ENCODE results near the gene MCTP1. TPM values are rescaled to one million over a fixed set of nuclear protein-coding genes. Genes with fewer than 3 reads are reported as not detected.

Gene MCTP1
- polyA plus RNA-seq, 10 donors: 6.6 to 10.6 (median 9.6) TPM

DNA sequence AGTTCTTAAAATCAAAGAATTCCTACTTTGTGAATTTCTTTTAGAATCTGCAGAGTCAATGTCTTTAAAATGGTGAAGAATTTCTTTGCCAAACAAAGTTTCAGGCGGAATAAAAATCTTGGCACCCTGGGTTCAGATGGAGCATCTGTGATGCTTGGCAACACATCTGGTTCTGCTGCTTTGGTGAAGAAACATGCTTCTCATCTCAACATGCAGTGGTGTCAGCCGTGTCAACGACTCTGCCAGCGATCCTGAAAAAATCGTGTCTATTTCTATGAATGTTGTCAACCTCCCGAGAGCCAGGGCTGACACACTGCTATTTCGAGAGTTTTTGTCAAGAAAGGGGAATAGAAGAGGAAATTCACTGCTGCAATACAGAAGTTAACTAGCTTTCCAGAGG lies 514.9 kb downstream of the MCTP1 start:
- peak in 1 of 3 donors; percentile 3 for DNase-seq

DNA sequence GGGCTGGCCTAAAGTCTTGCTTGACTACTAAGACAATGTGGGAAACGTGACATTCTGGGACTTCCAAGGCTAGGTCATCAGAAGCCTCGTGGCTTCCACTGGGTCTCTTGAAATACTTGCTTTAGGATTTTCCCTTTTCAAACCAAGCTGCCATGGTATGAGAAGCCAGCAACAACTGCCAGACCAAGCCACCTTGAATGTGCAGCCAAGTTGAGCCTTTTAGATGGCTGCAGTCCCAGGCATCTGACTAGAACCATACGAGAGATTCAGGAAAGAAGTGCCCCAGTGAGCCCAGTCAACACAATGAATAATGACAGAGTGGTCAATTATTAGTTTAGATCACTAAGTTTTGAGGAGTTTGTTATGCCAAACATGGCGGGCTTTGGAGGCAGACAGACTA lies 523.1 kb downstream of the MCTP1 start:
- no peak for DNase-seq

DNA sequence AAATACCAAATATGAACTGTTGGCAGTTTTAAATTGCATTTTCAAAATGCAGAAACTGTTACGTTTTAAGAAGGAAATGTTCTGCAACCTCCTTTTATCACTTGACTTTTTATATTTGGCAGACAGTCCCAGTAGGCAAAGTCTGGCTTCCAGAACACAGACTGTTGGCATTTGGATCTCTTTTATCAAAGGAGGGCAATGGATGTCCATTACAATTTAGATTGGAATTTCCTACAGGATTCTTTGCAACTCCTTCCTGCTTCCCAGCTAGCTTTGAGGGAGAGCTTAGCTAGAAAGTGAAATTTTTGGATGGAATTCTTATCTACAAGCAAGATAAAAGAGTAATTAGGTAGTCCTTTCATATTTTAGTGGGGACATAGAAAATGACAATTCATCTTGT lies 523.8 kb downstream of the MCTP1 start:
- no peak for DNase-seq

DNA sequence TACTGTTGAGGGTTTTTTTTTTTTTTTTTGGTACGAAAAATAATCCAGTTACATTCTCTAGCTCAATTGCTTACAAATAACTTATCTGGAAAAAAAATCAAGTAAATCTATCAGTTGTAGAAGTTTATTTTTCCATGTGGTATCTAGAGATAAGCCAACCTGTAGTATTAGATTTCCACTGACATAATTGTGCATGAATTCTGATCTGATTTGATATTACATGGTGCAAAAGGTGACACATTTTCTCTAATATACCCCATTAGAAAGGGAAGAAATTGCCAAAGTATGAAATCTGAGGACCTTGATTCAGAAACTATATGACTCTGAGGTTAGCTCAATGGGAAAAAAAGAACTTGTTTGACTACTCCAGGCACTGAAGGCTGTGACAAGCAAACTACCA lies 524.9 kb downstream of the MCTP1 start:
- DNase-seq: no peak

DNA sequence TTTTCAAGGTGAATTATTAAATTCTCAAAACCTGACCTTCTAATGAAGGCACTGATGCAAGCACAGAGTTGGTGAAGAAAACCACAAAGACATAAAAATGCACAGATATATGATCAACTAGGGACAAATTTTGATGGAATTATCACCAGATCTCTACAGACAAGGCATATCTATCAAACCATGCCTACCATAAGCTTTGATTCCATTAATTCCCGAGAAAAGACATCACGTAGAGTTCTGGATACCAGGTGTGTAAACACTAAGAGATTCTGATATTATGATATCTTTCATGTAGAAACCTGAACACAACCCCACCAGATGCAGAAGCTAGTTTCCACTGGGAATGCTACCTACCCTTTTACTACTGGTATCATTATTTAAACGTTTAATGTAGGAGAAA lies 525.9 kb downstream of the MCTP1 start:
- DNase-seq: no peak

DNA sequence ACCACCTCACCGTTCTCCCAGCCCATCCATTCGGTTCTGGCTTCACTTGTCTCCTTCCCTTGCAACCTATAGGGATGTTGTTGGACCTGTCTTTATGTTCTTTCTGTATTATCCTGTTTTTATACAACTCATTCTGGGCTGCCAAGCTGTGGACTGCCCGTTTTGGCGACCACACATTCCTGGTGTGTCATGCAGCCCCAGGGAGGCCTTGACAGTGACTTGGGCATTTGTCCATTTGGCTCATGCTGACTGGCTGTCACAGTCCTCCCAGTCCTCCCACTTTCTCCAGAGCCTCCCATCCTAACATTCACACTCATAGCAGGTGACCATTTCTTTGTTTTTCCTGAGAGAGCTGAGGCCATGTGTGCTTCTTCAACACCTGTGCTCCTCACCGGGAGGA lies 530.1 kb downstream of the MCTP1 start:
- DNase-seq: no peak

DNA sequence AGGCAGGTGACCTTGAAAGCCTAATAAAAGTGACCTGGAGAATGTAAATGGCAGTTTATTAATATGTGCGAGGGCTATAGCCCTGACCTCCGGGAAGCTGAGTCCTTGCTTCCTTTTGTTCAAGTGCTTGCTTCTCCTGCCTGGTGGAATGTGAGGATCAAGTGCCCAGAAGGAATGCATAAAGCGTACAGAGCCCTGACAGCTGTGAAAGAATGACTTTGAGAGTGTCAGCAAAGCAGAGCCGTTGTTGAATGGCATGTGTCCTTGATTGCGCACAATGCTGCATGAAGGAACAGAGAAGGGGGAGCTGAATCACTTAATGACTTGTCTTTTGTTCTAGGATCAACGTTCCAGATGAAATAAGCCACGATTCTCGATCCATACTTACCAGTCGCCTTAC lies 533.4 kb downstream of the MCTP1 start:
- no peak for DNase-seq

DNA sequence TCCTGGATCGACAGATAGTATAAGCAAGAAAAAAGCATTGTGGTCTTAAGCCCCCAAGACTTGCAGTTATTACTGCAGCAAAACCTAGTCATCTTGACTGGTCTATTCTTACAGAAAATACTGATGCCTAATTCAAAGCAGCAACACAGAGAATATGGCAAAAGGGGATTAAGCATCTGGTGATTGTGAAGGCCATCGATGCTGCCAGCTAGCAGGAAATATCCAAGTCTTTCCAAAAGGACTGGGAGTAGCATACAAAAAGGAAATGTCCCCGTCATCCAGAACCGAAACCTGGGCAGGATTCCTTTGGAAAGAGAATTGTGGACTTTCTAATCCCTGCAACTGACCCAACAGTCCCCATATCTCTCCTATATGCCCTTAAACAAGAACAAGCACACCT lies 534.2 kb downstream of the MCTP1 start:
- no peak for DNase-seq

DNA sequence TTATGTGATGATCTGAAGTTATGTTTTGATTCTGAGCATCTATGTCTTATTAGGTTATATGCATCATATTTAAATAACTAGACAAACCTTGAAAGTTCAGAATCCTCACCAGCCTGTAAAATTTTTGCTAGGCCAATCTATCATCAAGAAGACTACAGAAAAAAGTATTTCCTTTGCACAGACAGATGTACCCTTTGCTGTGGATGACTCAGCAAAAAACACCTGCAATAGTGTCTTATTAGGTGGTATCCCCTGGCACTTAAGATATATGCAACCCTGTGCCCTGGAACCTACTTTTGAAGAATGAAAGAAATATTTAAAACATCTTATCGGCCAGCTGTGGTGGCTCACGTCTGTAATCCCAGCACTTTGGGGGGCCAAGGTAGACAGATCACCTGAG lies 535.9 kb downstream of the MCTP1 start:
- no peak for DNase-seq

DNA sequence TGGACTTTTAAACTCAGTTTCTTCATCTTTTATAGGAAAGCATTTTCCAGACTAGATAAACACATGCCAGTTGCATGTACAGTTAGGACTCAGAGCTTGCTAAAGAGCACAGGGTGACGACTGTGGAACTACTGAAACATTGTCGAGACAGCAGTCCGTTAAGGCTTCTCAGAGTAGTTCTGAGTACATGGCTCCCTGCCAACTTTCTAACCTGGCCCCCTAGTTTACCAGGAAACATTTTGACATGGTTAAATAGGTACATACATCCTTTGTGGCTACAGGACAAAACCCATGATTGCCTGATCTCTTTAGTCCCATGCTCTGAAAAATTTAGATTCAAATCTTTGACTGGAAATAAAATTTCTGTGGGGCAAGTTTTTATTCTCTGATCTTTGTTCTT lies 536.7 kb downstream of the MCTP1 start:
- DNase-seq: no peak

DNA sequence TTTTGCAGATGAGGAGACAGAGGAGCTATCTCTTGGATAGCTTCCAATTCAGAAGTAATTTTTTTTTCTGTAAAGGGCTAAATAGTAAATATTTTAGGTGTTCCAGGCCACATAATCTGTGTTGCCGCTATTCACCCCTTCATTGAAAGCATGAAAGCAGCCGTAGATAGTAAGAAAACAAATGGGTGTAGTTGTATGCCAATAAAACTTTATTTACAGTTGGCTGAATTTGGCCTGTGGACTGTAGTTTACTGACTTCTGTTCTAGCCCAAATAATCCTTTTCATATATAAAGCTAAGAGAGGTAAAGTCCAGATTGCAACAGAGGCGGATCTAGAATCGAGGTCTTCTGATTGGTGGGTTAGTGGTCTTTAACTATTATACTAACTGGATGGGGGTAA lies 537.5 kb downstream of the MCTP1 start:
- DNase-seq: no peak

DNA sequence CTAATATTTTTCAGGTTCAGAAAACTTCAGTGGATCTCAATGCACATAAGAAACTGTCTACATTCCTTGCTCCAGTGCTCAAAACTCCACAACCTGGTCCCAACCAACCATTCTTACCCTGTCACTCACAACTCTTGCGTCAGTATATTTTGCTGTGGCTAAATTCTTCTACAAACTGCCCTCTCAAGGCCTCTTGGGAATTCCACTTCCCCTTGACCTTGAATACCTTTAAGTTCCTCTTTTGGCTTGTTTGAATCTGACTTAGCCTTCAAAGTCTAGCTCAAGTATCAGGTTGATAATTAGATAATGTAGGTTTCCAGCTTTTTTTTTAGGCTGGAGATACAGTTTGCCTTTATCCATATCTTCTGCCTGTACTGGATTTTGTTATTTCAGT lies 538.2 kb downstream of the MCTP1 start:
- no peak for DNase-seq

DNA sequence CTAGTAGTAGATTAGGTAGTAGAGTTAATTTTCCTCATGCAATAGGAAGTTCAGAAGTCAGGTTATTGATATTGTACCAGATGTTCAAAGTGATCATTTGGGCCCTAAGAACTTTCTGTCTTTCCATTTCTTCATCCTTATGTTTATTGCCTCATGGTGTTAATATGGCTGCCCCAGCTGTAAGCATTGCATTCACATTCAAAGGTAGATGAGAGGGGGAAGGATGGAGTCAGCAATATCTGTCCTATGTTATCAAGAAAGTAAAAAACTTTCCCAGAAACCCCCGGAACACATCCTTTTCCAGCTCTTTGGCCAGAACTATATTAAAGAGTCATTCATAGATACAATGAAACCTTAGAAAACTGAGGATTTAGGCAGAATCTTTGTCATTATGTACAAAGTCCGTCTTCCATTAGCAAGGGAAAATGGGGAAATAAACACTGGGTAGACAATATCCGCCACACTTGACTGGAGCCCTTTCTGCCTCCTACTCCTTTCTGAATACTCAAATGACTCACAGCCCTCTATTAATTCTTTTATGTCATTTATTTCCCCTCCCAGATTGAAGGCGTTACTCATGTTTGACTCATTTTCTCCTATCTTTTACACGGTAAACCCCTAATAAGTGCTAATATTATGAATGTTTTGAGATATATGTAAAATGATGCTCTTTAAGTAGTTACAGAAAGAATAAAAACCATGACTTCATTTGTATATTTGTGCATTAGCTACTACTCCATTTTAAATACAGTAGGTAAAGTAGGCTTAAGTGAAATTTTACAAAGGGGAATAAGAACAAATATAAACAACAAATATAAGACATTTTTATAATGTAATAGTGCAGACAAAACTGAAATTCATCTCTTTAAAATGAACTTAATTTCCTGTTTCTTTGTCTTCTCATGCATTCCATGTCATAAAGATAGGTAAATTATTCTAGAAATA lies 538.8 kb downstream of the MCTP1 start:
- DNase-seq: no peak

DNA sequence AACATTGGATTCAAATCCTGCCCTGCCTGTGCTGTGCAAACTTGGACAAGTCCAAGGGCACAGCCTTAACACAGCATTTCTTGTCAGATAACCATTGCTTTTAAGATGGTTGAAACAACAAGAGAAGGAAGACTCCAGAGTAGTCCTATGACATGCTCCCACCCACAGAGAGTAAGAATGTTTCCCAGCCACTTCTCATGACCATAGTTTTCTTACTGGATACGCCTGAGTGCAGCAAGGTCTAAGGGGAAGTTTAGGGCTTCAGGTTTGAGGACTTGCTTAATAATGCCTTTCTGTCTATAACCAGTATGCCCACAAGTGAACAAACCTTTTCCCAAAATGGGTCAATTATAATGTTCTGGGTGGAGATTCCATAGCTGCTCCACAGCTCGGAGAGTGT lies 540.0 kb downstream of the MCTP1 start:
- no peak for DNase-seq

DNA sequence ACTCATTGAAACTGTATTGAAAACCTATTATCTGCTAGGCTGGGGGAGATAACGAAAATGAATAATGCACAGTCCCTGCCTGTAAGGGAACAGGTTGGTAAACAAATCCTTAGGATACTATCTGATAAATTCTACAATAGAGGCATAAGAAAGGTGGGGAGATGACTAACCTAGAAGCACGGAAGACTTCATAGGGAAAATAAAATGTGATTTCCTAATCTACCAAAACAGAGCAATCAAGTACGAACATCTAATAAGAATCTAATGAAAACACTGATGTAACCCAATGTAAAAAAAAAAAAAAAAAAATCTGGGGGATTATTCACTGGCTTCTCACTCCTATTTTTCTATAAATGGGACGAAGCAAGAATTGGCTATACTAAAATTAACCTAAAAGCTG lies 542.0 kb downstream of the MCTP1 start:
- DNase-seq: no peak

DNA sequence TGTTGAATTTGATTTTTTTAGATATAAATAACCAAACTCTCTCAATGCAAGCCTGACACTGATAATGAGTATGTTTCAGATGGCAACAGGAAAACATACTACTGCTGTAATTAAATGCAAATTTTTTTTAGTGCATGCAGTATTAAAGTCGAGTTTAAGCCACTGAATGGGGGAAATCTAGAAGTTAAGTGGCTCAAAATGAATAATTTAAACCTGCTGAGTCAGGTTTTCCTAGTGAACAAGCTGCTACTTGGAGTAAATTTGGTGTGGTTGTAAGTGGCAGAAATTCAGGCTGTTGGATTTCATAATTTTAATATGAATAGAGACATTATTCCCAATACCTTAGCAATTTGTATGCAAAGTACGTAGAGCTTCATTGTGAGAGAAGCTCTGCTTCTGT lies 544.6 kb downstream of the MCTP1 start:
- no peak for DNase-seq

DNA sequence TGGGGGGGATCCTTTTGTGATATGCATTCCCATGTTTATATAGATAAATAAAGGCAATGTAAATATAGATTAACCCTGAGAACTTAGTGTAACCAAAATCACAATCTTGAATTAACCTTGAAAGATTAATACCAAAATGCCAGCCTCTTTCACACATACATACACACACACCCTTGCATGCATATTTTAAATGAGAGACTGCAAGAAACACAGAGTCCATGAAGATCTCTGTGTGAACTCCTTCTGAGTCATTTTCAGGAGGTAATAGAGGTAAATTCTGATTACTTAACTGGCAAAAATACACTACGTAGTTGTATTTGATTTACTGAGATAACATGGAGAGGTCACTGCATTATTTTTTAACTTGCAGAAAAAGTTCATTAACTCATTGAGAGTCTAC lies 548.4 kb downstream of the MCTP1 start:
- no peak for DNase-seq

DNA sequence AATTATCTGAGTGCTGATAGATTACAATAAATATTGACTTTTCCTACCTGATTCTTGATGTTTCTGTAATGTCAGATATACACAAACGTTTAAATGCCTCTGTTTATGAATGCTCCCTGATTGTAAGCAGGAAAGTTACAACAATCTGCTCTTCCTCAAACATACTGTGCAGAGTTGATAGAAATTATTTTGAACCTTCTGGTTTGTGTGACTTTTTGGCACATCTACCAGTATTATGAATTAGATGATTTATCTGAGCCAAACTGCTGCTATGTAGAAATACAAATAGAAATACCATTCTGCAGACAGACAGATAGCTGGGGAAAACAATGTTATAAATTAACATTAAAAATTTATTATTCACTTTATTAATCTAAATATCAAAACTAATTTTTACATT lies 553.4 kb downstream of the MCTP1 start:
- DNase-seq: no peak

DNA sequence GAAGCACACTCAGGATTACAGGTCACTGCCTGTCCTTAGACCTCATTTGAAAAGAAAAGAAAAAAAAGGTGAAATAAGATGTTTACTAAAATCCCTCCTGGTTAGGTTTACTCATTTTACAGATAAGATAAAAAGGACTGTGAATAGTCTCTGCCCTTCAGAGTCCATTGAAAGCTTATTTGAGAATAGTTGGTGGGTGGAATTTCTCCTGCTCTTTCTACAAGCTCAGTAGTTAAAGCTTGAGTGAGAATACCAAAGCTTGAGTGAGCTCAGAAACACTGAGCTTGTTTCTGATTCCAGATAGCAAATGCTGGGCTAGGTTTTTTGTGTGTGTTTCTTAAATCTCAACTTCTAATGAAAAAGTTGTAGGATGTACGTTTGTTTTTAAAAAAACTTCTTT lies 559.8 kb downstream of the MCTP1 start:
- DNase-seq: no peak

DNA sequence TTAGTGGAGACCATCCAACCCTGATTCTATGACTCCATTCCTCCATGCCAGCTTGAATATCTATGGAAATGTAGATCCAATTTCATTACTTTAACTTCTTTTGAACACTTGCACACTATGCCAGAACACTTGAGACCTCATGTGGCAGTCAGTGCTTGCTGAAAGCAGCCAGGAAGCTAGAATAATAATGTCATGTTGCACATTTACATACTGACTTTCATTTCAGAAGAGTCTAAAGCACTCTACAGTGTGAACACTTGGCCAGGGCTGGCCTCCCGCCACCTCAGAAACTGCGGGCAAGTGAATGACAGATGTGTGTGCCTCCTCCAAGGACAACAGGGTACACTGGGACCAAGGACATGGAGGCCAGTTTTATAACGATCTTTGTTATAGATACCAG lies 569.1 kb downstream of the MCTP1 start:
- DNase-seq: no peak

DNA sequence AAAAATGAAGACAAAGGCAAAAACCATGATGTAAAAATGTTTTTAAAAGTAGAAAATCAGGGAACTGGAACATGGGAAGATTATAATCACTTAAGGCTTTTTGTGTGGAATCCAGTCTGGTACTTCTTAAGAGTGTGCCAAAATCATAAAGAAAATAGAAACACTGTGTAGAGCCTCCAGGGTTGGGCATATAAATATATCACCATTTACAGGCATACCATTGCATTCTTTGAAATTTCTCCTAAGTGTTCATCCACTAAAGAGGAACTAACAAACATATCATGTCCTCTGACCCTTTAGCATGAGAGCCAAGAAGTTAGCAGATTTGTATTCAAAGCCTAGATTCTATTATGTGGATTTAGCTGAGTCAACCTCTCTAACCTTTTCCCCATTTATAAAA lies 573.1 kb downstream of the MCTP1 start:
- DNase-seq: no peak

DNA sequence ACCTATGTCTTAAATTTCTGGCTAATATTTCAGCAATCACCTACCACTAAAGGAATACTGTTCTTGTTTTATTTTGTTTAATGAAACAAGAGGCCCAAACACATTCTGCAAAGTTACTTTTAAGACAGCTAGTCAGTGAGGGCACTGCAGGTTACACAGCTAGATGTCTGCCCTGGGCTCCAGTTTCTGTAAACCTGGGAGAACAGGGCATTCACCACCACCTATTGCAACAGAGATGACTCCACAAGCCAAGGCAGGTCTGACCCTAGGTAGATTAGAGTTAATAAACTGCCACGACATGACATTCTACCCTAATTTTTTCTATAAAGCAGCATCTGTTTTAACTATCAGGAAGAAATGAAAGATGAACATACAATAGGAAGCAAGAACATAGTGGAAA lies 575.6 kb downstream of the MCTP1 start:
- no peak for DNase-seq

DNA sequence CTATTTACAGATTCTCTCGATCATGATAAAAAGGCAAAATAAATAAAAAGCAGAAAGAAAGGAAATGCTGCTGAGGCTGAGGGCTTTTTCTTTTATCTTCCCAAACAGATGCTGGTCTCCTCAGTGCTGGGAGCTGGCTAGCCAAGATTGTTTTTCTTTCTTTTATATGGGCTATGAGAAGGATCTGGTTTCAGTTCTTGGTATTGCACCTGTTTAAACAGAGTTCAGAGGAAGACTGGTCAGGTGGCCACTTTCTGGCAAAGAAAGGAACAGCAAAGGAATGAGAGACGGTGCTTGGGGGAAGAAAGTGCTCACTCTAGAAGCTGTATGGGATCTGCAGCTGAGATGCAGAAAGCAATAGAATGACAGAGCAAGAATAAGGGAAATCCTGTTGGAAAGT lies 577.5 kb downstream of the MCTP1 start:
- DNase-seq: no peak

DNA sequence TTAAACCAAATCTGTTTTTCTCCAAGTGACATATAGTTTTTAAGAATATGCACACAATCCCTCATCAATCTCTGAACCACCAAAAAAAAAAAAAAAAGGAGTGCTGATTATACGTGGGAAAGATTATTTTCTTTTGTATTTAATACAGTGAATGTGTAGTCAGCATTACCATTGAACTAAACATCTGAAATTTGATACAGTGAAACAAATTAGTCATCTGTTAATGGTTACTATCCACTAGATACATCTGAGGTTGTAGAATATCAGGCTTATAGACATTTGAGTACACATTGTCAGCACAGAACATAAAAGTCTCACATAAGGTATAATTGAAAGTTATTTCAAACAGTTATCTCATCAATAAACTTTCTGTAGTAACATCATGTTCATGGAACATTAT lies 579.5 kb downstream of the MCTP1 start:
- no peak for DNase-seq

Measured in muscle of back (tissue), 11 donors.